Activated CD8-positive, alpha-beta T cell treated with anti-CD3 and anti-CD28 coated beads, Interleukin-2, amount 10 ng/mL, durations not matched to agents 7 days and 5 days (primary cell): ENCODE data around the gene PARD3. TPM values are rescaled to one million over a fixed set of nuclear protein-coding genes. Genes with fewer than 3 reads are reported as not detected.

ENCODE experiments used
- ATAC-seq: fragments of 150-1000 bp; cut with Tn5 transposase; one replicate; pipeline ENCODE4 v1.10.0; 2021; ENCODE audit warnings: moderate library complexity
- CTCF ChIA-PET: fragments of 350-600 bp; sonication (Branson Sonifier 250); formaldehyde crosslinking; loops from one replicate; lab custom pipeline; 2021; ENCODE audit warnings: antibody characterized with exemption; lab: Charles Lee
- POLR2A ChIA-PET: fragments of 350-600 bp; sonication (Branson Sonifier 250); formaldehyde crosslinking; loops from one replicate; lab custom pipeline; 2021; ENCODE audit warnings: antibody characterized with exemption; lab: Charles Lee
- DNase-seq: peaks from one replicate; pipeline ENCODE4 v3.0.0-alpha.2; 2020
- H3K27ac Mint-ChIP-seq: one replicate; pipeline ENCODE4 v1.8.0; 2021; ENCODE audit warnings: mild to moderate bottlenecking, mixed read lengths
- H3K27me3 Mint-ChIP-seq: one replicate; pipeline ENCODE4 v1.8.0; 2021; ENCODE audit warnings: low read depth, mixed read lengths
- H3K36me3 Mint-ChIP-seq: one replicate; pipeline ENCODE4 v1.8.0; 2021; ENCODE audit warnings: low read depth, mixed read lengths
- H3K4me1 Mint-ChIP-seq: one replicate; pipeline ENCODE4 v1.8.0; 2021; ENCODE audit warnings: low read depth, mixed read lengths
- H3K4me3 Mint-ChIP-seq: one replicate; pipeline ENCODE4 v1.8.0; 2021; ENCODE audit warnings: mild to moderate bottlenecking, mixed read lengths
- H3K9me3 Mint-ChIP-seq: one replicate; pipeline ENCODE4 v1.8.0; 2022; ENCODE audit warnings: mixed read lengths; ENCODE audit not compliant: insufficient read depth
- total RNA-seq, 2 experiments: library from RNA; stranded (reverse); gene quantifications; one replicate each; pipeline ENCODE4 v1.2.3, GENCODE V29; 2021

The PARD3 gene
- total RNA-seq, 2 experiments from 2014 or later: 0.63 to 0.68 TPM

DNA sequence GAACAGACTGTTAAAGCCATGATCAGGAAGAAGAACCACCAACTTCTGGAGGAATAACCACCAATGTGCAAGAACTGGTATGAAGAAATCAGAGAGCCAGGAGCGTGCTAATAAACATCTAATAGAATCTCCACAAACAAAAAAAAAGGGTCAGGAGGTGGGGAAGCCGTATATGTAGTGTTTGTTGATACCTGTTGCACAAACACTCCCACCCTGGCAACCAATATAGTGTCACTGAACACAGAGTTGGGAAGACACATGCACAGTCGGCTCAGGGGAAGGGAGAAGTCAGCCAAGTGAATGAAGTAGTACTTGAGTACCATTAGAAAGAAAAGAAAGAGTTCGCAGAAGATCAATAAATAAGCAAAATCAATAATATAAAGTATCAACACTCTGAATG, 400.1 kb downstream of the PARD3 start:
- Mint-ChIP-seq H3K27me3 (no peaks in the 10 kb centered on the region), H3K4me3 (no peak overlapping the region), H3K9me3 (no peaks in the 10 kb centered on the region), H3K4me1 (no peaks in the 10 kb centered on the region), H3K27ac (no peak overlapping the region), H3K36me3 (no peaks in the 10 kb centered on the region)
- CTCF ChIA-PET: no interaction called here
- no peak for ATAC-seq
- no peak for DNase-seq
- POLR2A ChIA-PET: no interaction called here

GRCh38 chr10:34413756-34414587, 401.1 kb downstream of the PARD3 start:
- no peak overlapping the region for H3K4me3 Mint-ChIP-seq
- no peaks in the 10 kb centered on the region for H3K27me3 Mint-ChIP-seq
- no peak overlapping the region for H3K27ac Mint-ChIP-seq
- no peaks in the 10 kb centered on the region for H3K4me1 Mint-ChIP-seq
- no peaks in the 10 kb centered on the region for H3K9me3 Mint-ChIP-seq
- CTCF ChIA-PET: no interaction called here
- DNase-seq (no peak), ATAC-seq (no peak)
- H3K36me3 Mint-ChIP-seq: no peaks in the 10 kb centered on the region
- POLR2A ChIA-PET: no interaction called here

- ChIA-PET POLR2A (no interaction called here), CTCF (no interaction called here)
- H3K9me3 Mint-ChIP-seq: no peaks in the 10 kb centered on the region
- ATAC-seq: no peak
- no peaks in the 10 kb centered on the region for H3K4me1 Mint-ChIP-seq
- no peaks in the 10 kb centered on the region for H3K36me3 Mint-ChIP-seq
- DNase-seq: no peak
- no peaks in the 10 kb centered on the region for H3K27me3 Mint-ChIP-seq
- H3K4me3 Mint-ChIP-seq: no peak overlapping the region
- no peak overlapping the region for H3K27ac Mint-ChIP-seq
These were observed 401.9 kb downstream of the PARD3 start for GRCh38 chr10:34413214-34413613.

DNA sequence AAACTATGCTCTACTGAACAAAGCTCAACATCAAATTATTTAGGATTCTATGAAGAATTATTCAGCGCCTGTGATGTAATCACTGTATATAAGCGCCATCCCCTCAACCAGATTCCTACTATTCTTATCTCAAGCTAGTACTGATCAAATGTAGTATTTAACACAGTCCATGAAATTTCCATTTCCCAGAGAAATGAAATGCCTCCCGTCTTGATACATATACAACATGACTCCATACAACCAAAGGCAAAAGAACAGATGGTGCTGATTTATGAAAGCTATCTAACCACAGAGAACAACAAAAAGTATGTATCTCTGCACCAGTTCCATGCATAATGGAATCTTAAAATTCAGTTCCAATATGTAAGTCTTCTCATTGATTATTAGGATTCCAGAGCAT, 406.1 kb downstream of the PARD3 start:
- Mint-ChIP-seq H3K4me1 (no peaks in the 10 kb centered on the region), H3K27ac (no peak overlapping the region), H3K9me3 (no peaks in the 10 kb centered on the region), H3K4me3 (no peak overlapping the region), H3K36me3 (no peaks in the 10 kb centered on the region), H3K27me3 (no peaks in the 10 kb centered on the region)
- ATAC-seq (no peak), DNase-seq (no peak)
- ChIA-PET CTCF (no interaction called here), POLR2A (no interaction called here)

DNA sequence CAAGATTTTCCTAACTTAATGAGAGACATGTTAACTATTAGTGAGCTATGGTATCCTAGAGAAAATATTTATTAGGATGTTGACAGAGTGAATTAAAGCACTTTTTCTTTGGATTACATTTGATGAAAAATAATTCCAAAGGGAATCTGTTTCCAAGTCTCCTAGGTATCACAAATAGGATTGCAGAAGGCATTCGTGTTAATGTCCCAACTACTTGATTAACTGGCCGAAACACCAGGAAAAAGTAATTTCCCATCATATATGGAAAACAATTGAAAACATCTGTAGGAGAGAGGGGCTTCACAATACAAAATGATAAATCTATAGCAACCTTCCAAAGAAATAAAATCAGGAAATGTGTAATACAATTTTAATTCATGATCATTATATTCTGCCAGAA, 406.7 kb downstream of the PARD3 start:
- DNase-seq: no peak
- ChIA-PET CTCF (no interaction called here), POLR2A (no interaction called here)
- Mint-ChIP-seq H3K36me3 (no peaks in the 10 kb centered on the region), H3K27me3 (no peaks in the 10 kb centered on the region), H3K27ac (no peak overlapping the region), H3K4me3 (no peak overlapping the region), H3K9me3 (no peaks in the 10 kb centered on the region), H3K4me1 (no peaks in the 10 kb centered on the region)
- ATAC-seq: no peak

DNA sequence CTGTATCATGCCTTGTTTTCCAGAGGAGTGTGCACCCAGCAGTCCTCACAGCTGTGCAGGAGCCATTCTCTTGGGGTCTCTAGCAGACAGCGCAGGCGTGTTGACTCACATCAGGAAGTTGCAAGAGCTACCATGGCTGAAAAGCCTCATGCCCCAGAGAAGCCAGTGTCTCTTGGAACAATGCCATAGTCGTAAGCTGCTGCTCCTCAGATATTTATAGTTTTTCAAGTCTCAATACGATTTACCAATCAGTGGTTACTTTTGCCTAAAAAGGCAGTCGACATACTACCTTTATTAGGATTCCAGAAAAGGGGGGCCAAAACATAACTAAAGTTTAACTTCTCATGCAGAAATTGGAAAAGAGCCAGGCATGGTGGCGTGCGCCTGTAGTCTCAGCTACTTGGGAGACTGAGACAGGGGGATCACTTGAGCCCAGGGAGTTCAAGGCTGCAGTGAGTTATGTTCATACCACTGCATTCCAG, 407.7 kb downstream of the PARD3 start:
- ATAC-seq (no peak), DNase-seq (no peak)
- Mint-ChIP-seq H3K9me3 (no peaks in the 10 kb centered on the region), H3K27me3 (no peaks in the 10 kb centered on the region), H3K36me3 (no peaks in the 10 kb centered on the region), H3K27ac (no peak overlapping the region), H3K4me3 (no peak overlapping the region), H3K4me1 (no peaks in the 10 kb centered on the region)
- ChIA-PET POLR2A (no interaction called here), CTCF (no interaction called here)

DNA sequence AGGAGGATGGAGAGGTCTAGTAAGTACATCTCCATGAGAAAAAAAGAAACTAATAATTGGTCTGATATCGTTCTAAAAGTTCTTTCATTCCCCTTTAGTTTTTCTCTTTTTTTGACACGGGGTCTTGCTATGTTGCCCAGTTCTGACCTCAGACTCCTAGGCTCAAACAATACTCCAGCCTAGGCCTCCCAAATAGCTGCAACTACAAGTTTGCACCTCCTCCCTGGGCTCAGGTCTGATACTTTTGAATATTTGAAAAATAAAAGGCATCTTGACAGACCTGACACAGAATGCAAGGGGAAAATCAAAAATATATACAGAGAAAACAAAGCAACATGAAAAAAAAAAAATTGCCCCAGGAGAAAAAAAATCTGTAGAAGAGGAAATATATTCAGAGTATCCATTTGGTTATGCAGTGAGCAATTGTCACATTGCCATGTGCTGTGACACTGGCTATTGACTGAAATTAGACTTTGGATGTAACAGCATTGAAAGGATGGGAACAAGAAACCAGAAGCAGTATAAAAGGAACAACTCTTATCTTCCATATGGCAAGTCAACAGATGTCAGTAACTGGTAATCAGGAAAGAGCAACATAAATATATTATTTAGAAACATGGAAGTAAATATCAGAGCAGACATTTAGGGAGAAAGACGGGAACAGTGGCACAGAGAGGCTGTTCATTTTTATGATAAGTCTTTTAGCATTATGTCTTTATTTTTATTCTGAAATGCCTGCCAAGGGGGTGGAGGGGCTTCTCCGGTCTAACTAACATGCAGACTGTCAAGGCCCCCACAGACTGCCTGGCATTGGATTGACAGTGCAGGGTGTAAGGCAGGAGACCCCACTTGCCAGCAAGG, 408.4 kb downstream of the PARD3 start:
- no peaks in the 10 kb centered on the region for H3K9me3 Mint-ChIP-seq
- H3K36me3 Mint-ChIP-seq: no peaks in the 10 kb centered on the region
- no peaks in the 10 kb centered on the region for H3K27me3 Mint-ChIP-seq
- H3K4me3 Mint-ChIP-seq: no peak overlapping the region
- H3K27ac Mint-ChIP-seq: no peak overlapping the region
- ATAC-seq: no peak
- CTCF ChIA-PET: no interaction called here
- H3K4me1 Mint-ChIP-seq: no peaks in the 10 kb centered on the region
- POLR2A ChIA-PET: no interaction called here
- no peak for DNase-seq

DNA sequence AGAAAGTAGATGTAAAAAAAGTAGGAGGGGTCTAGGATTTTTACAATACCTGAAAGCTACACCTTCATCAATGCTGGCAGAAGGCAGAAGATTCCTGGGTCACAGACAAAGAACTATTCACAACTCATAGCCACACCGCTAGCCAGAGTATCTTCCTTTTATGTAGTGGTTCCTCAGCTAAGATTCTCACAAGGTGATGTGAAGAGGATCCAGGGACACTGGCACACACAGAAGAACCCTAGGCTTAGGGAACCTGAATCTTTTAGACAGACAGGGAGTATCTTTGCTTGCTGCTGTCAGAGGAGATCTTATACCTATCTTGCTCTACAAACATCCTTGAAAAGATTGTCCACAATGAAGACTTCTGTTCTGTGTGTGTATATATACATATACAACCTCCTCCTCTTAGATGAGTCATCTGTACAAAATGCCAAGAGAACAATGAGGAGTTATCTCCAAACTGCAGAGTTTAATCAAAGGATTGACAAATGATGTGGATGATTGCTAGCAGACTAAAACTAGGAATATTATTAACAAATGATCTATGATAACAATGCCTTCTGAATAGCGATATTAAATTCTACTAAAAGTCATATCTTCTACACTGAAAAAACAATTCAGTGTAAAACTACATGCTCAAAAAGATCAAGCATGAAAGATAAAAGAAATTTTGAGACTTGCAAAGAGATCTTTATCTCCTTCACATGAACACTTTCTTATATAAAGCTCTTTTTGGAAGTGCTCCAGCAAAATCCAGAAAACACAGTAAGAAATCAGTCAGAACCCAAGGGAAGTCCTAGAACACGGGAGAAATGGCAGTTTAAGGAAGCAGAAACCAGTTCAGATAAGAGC, 409.3 kb downstream of the PARD3 start:
- Mint-ChIP-seq H3K4me1 (no peaks in the 10 kb centered on the region), H3K27me3 (no peaks in the 10 kb centered on the region), H3K27ac (no peak overlapping the region), H3K4me3 (no peak overlapping the region), H3K9me3 (no peaks in the 10 kb centered on the region), H3K36me3 (no peaks in the 10 kb centered on the region)
- ChIA-PET POLR2A (no interaction called here), CTCF (no interaction called here)
- ATAC-seq: no peak
- no peak for DNase-seq

- ATAC-seq (no peak), DNase-seq (no peak)
- Mint-ChIP-seq H3K27me3 (no peaks in the 10 kb centered on the region), H3K9me3 (no peaks in the 10 kb centered on the region), H3K36me3 (no peaks in the 10 kb centered on the region), H3K4me3 (no peak overlapping the region), H3K4me1 (no peaks in the 10 kb centered on the region), H3K27ac (no peak overlapping the region)
- ChIA-PET CTCF (no interaction called here), POLR2A (no interaction called here)
These were observed 411.6 kb downstream of the PARD3 start for GRCh38 chr10:34403512-34403911.

DNA sequence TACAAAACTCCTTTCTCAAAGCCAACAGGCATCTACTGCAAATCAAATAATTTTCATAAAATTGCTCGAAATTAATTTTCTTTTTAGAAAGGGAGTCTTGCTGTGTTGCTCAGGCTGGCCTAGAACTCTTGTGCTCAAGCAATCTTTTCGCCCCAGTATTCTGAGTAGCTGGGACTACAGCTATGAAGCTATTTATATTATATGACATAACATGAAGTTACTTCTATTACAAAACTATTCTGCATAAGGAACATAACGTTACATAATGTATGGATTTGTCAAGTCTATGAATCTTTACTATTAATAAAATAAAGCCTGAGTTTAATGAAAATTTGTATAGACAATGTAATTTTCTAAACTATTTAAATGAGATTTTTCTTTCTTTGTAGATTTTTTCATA, 415.0 kb downstream of the PARD3 start:
- Mint-ChIP-seq H3K4me1 (no peaks in the 10 kb centered on the region), H3K27me3 (no peaks in the 10 kb centered on the region), H3K9me3 (no peaks in the 10 kb centered on the region), H3K36me3 (no peaks in the 10 kb centered on the region), H3K27ac (no peak overlapping the region), H3K4me3 (no peak overlapping the region)
- DNase-seq: no peak
- POLR2A ChIA-PET: no interaction called here
- CTCF ChIA-PET: no interaction called here
- no peak for ATAC-seq

- ChIA-PET CTCF (no interaction called here), POLR2A (no interaction called here)
- no peaks in the 10 kb centered on the region for H3K36me3 Mint-ChIP-seq
- no peaks in the 10 kb centered on the region for H3K27me3 Mint-ChIP-seq
- DNase-seq (no peak), ATAC-seq (no peak)
- no peaks in the 10 kb centered on the region for H3K9me3 Mint-ChIP-seq
- no peaks in the 10 kb centered on the region for H3K4me1 Mint-ChIP-seq
- H3K4me3 Mint-ChIP-seq: no peak overlapping the region
- no peak overlapping the region for H3K27ac Mint-ChIP-seq
These were observed 416.1 kb downstream of the PARD3 start for GRCh38 chr10:34399013-34399412.
